GM12878 (cell line): ENCODE measurements around the gene DPH6.

Experiments used
- EZH2 ChIP-seq: IDR thresholded peaks from 2 replicates; pipeline ENCODE4 v1.6.1; 2012; ENCODE audit warnings: low read depth, mild to moderate bottlenecking, control low read depth, inconsistent platforms, low read length, borderline replicate concordance; ENCODE audit not compliant: control insufficient read depth
- HDAC2 ChIP-seq: fragments of 200-600 bp; sonication (generic); IDR thresholded peaks from 2 replicates; pipeline ENCODE4 v1.6.1; 2017
- SIX5 ChIP-seq: IDR thresholded peaks from 2 replicates; pipeline ENCODE4 v1.6.1; 2011; ENCODE audit warnings: mild to moderate bottlenecking, low read depth, low read length, moderate library complexity; ENCODE audit not compliant: severe bottlenecking

DNA sequence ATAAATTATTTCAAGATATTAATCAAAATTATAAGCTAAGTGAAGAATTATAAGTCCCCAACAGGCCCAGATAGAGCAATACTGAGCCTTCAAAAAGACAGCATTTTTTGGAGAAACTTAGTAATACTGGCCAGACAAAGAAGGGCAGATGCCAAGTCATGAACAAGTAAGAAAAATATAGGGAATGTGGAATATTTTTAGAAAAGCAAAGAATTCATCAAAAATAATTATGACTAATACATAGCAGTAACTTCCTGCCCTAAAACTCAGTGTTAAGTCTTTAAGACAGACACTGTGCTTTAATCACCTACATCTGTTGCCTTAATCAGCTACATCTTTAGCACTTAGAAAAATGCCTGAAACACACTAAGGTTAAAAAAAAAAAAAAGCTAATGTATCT lies 31.2 kb downstream of the DPH6 start:
- TF ChIP-seq SIX5 (no peak), HDAC2 (no peak), EZH2 (no peak)
